ENCODE data around the gene RASGEF1C. TPM values are rescaled to one million over a fixed set of nuclear protein-coding genes. Genes with fewer than 3 reads are reported as not detected.

RASGEF1C gene
- total and polyA plus RNA-seq, 4 donors: 0.09 to 0.10 TPM; not detected in 2

DNA sequence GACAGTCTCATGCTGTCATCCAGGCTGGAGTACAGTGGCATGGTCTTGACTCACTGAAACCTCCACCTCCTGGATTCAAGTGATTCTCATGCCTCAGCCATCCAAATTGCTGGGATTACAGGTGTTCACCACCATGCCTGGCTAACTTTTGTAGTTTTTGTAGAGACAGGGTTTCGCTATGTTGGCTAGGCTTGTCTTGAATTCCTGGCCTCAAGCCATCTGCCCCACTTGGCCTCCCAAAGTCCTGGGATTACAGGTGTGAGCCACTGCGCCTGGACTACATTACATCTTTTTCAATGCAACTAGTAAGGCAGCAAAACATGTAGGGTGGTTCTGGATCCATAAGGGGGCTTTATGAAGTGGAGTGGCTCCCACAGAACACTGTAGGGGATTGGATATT lies 29.6 kb upstream of the RASGEF1C start (continued):
- TF ChIP-seq, protein P1, sequence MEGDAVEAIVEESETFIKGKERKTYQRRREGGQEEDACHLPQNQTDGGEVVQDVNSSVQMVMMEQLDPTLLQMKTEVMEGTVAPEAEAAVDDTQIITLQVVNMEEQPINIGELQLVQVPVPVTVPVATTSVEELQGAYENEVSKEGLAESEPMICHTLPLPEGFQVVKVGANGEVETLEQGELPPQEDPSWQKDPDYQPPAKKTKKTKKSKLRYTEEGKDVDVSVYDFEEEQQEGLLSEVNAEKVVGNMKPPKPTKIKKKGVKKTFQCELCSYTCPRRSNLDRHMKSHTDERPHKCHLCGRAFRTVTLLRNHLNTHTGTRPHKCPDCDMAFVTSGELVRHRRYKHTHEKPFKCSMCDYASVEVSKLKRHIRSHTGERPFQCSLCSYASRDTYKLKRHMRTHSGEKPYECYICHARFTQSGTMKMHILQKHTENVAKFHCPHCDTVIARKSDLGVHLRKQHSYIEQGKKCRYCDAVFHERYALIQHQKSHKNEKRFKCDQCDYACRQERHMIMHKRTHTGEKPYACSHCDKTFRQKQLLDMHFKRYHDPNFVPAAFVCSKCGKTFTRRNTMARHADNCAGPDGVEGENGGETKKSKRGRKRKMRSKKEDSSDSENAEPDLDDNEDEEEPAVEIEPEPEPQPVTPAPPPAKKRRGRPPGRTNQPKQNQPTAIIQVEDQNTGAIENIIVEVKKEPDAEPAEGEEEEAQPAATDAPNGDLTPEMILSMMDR (IDR thresholded peaks at IDR 0.05; ENCODE audit: low read depth, low read length, missing input control): no peak
- TF ChIP-seq JUND (IDR thresholded peaks at IDR 0.05): no peak
- TF ChIP-seq SP1 (IDR thresholded peaks at IDR 0.05): no peak
- TF ChIP-seq, protein P2, sequence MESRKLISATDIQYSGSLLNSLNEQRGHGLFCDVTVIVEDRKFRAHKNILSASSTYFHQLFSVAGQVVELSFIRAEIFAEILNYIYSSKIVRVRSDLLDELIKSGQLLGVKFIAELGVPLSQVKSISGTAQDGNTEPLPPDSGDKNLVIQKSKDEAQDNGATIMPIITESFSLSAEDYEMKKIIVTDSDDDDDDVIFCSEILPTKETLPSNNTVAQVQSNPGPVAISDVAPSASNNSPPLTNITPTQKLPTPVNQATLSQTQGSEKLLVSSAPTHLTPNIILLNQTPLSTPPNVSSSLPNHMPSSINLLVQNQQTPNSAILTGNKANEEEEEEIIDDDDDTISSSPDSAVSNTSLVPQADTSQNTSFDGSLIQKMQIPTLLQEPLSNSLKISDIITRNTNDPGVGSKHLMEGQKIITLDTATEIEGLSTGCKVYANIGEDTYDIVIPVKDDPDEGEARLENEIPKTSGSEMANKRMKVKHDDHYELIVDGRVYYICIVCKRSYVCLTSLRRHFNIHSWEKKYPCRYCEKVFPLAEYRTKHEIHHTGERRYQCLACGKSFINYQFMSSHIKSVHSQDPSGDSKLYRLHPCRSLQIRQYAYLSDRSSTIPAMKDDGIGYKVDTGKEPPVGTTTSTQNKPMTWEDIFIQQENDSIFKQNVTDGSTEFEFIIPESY (IDR thresholded peaks at IDR 0.05): no peak
- TF ChIP-seq HNF4A (conservative IDR thresholded peaks at IDR 0.05): no peak
- TF ChIP-seq, protein P3, sequence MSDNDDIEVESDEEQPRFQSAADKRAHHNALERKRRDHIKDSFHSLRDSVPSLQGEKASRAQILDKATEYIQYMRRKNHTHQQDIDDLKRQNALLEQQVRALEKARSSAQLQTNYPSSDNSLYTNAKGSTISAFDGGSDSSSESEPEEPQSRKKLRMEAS (IDR thresholded peaks at IDR 0.05): no peak
- no peak for TF ChIP-seq FOXA1 (IDR thresholded peaks at IDR 0.05)
- no peak for TF ChIP-seq RXRA (IDR thresholded peaks at IDR 0.05)

DNA sequence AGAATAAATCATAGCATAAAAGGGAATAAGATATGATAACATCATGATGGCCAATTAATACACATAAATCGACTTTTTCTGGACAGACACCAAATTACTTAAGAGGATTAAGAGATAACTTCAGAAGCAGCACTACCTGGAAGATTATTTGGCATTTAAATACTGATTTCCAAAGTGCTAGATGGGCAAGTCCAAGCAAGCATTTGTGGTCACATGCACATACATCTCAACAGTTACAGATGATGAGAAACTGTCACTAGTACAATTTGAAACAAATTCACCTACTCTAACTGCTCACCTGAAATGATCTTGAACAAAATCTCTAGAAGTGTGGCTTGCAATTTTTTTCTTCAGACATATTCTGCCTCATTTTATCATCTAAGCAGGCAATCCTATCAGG lies 26.8 kb upstream of the RASGEF1C start:
- Histone ChIP-seq H3K4me1 (ENCODE audit: control insufficient read depth in 4 of 4, insufficient read depth in 4 of 4, low read length in 3 of 4) (no peaks in the 10 kb centered on the region), H3K27me3 (ENCODE audit: control insufficient read depth in 4 of 4, insufficient read depth in 4 of 4, low read length in 3 of 4) (no peaks in the 10 kb centered on the region), H3K9me3 (ENCODE audit: control insufficient read depth in 4 of 4, low read length in 3 of 4) (peaks cover 21 to 52% (median 43%) of the 10 kb centered on the region in 4 donors), H3K27ac (ENCODE audit: low read depth in 1 of 2, low read length in 2 of 2) (no peak overlapping the region), H3K4me3 (ENCODE audit: low read depth in 1 of 3, low read length in 3 of 3) (peak overlapping the region in 1 of 3 donors; percentile 2), H3K9ac (ENCODE audit: low read depth in 1 of 2, low read length in 2 of 2) (no peak overlapping the region), H3K36me3 (ENCODE audit: control insufficient read depth in 4 of 4, insufficient read depth in 3 of 4, low read depth in 1 of 4, low read length in 3 of 4) (peaks cover 13 to 81% (median 70%) of the 10 kb centered on the region in 4 donors)
- WGBS: 97% methylated on average over 1 of the region's 1 CpG
- TF ChIP-seq, protein P4, sequence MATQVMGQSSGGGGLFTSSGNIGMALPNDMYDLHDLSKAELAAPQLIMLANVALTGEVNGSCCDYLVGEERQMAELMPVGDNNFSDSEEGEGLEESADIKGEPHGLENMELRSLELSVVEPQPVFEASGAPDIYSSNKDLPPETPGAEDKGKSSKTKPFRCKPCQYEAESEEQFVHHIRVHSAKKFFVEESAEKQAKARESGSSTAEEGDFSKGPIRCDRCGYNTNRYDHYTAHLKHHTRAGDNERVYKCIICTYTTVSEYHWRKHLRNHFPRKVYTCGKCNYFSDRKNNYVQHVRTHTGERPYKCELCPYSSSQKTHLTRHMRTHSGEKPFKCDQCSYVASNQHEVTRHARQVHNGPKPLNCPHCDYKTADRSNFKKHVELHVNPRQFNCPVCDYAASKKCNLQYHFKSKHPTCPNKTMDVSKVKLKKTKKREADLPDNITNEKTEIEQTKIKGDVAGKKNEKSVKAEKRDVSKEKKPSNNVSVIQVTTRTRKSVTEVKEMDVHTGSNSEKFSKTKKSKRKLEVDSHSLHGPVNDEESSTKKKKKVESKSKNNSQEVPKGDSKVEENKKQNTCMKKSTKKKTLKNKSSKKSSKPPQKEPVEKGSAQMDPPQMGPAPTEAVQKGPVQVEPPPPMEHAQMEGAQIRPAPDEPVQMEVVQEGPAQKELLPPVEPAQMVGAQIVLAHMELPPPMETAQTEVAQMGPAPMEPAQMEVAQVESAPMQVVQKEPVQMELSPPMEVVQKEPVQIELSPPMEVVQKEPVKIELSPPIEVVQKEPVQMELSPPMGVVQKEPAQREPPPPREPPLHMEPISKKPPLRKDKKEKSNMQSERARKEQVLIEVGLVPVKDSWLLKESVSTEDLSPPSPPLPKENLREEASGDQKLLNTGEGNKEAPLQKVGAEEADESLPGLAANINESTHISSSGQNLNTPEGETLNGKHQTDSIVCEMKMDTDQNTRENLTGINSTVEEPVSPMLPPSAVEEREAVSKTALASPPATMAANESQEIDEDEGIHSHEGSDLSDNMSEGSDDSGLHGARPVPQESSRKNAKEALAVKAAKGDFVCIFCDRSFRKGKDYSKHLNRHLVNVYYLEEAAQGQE (IDR thresholded peaks at IDR 0.05): no peak
- TF ChIP-seq RXRA (IDR thresholded peaks at IDR 0.05) (no peak), TAF1 (conservative IDR thresholded peaks at IDR 0.05) (no peak), HNF4A (conservative IDR thresholded peaks at IDR 0.05) (no peak), FOXA2 (IDR thresholded peaks at IDR 0.05) (no peak), SP1 (IDR thresholded peaks at IDR 0.05) (no peak), JUND (IDR thresholded peaks at IDR 0.05) (no peak), RAD21 (IDR thresholded peaks at IDR 0.05) (no peak), EGR1 (IDR thresholded peaks at IDR 0.05; ENCODE audit: low read depth in 2 of 2) (no peak), GABPA (IDR thresholded peaks at IDR 0.05 in 1 of 2, conservative IDR thresholded peaks at IDR 0.05 in 1 of 2) (no peak), FOXA1 (IDR thresholded peaks at IDR 0.05) (no peak), HNF4G (IDR thresholded peaks at IDR 0.05) (no peak), YY1 (IDR thresholded peaks at IDR 0.05) (no peak), NR2F2 (IDR thresholded peaks at IDR 0.05) (no peak)
- TF ChIP-seq, protein P2 (IDR thresholded peaks at IDR 0.05): no peak
- TF ChIP-seq, protein P1 (IDR thresholded peaks at IDR 0.05; ENCODE audit: low read depth, low read length, missing input control): no peak
- TF ChIP-seq, protein P3 (IDR thresholded peaks at IDR 0.05): no peak
- TF ChIP-seq, protein P5, sequence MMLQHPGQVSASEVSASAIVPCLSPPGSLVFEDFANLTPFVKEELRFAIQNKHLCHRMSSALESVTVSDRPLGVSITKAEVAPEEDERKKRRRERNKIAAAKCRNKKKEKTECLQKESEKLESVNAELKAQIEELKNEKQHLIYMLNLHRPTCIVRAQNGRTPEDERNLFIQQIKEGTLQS (IDR thresholded peaks at IDR 0.05): no peak
- no peak for DNase-seq (ENCODE audit: low spot score)

Measured in liver (tissue), 9 donors.